CD4-positive, alpha-beta T cell treated with Interleukin-6 for 4 hours (primary cell): ENCODE measurements around the gene MARS1.
"Not testable (repeated sequence)": the region's sequence is repeated elsewhere in the genome, so short reads cannot be mapped to it uniquely, and the experiment has no call there.

Experiments used
- DNase-seq: peaks from one replicate; pipeline ENCODE4 v3.0.0-alpha.2; 2020; ENCODE audit warnings: mixed read lengths

The MARS1 gene

DNA sequence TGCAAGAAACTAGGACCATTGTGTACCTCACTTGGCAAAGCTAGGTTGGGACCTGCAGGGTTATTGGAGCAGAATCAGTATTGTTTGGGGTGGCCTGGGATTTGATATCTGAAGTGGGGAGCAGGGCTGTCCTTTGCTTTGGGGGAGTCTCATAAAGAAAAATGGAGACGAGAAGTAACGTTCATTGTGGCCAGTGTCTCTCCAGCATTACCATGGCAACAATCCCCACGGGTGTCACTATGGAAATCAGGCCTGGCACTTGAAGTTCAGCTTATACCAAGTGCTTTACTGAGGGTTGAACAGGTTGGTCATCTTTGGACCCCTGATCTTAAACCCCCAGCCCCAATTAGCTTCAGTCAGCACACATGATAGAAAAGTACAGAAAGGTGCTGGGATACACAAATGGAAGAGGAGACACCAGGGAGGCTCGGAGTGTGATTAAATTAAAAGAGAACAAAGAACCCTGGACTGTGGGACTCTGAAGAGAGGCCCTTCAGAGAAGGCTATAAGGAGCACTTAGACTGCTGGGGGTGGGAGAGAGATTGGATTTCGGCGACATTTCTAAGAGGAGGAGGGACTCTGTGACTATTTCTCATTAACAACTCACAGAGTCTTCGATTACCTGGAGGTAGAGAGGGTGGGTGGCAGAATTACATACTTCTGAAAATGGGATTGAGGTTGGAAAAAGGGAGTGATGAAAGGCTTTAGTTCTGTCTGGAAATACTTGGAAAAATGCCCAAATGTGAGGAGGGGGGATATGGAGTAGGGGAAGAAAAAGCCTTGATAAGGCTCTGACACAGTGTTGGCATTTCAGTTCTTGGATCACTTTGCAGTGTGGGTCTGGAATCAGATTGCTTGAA is 65.7 kb downstream of the MARS1 start:
- no peak for DNase-seq

DNA sequence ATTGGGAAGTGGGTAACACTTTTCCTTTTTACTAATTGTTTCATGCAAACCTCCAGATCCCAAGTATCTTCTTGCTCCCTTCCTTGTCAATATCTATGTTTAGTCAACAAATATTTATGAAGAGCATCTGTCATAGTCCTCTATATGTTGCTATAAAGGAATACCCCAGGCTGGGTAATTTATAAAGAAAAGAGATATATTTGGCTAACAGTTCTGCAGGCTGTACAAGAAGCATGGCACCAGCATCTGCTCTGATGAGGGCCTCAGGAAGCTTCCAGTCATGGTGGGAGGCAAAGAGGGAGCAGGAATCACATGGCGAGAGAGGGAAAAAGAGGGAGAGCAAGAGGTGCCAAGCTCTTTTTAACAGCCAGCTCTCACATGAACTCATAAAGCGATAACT is 66.6 kb downstream of the MARS1 start:
- DNase-seq, result no peak

- DNase-seq, result no peak
These were observed 67.0 kb downstream of the MARS1 start for GRCh38 chr12:57554897-57555296.

GRCh38 chr12:57558864-57559263 is 71.0 kb downstream of the MARS1 start:
- DNase-seq, result no peak

DNA sequence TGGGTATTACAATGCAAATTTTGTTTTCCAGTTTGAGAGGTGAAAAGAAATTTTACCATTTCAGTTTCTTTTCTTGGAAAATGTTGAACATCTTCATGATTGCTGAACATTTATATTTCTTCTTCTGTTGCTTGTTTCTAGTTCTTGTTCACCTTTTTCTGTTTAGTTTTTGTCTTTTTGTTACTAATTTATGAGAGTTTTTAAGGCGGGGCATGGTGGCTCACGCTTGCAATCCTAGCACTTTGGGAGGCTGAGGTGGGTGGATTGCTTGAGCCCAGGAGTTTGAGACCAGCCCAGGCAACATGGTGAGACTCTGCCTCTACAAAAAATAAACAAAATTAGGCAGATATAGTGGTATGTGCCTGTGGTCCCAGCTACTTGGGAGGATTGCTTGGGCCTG is 72.6 kb downstream of the MARS1 start:
- DNase-seq, result no peak

DNA sequence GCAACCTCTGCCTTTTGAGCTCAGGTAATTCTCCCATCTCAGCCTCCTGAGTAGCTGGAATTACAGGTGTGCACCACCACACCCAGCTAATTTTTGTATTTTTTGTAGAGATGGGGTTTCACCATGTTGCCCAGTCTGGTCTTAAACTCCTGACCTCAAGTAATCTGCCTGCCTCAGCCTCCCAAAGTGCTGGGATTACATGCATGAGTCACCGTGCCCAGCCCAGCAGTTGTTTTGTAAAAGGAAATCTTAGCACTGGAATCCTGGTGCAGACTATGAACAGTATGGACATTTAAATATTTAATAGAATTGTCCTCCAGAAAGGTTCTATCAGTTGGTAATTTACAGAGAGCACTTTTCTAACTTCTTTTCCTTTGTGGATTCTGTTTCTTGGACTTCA is 73.2 kb downstream of the MARS1 start:
- DNase-seq, result not testable (repeated sequence)

GRCh38 chr12:57563358-57563757 is 75.5 kb downstream of the MARS1 start:
- DNase-seq, result no peak

DNA sequence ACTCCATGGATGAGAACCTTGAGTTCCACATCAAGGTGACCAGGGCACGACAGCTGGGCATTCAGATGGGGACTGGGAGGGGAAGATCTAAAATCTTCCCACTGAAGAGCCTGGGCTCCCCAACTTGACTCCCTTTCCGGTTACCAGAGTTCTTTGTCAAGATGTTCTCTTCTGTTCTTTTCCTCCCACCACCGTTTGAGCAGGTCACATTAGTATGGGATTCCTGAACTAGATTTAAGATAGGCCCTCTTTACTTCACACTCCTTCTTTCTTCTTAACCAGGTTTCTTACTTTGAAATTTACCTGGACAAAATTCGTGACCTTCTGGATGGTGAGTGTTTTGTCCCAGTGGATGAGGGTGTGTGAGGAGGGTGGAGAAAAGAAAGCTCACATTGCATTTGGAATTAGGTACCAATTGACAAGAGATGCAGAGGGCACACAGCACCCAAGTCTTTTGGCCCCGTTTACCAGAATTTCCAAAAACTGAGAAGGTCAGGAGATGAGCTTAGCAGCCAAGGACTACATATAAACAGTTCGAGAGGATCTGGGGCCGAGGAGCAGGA is 76.4 kb downstream of the MARS1 start:
- DNase-seq, result no peak
